Stimulated activated CD8-positive, alpha-beta memory T cell treated with anti-CD3 and anti-CD28 coated beads, Interleukin-7, amount 100 ng/mL, for 4 hours (primary cell): Measurements from ENCODE around the gene ACACB.

Source experiments
- DNase-seq, 2 donors: peaks; one replicate each; pipeline ENCODE4 v3.0.0-alpha.2; 2020; ENCODE audit warnings: low read depth in 2 of 2

ACACB gene

GRCh38 chr12:109173443-109174240 lies 57.3 kb downstream of the ACACB start:
- no peak for DNase-seq

- DNase-seq: no peak
Measured at GRCh38 chr12:109174468-109174867, 58.1 kb downstream of the ACACB start.

GRCh38 chr12:109178532-109178931 lies 62.1 kb downstream of the ACACB start:
- no peak for DNase-seq

- DNase-seq: no peak
Measured at GRCh38 chr12:109179927-109180326, 63.5 kb downstream of the ACACB start.

GRCh38 chr12:109182041-109182839 lies 65.9 kb downstream of the ACACB start:
- no peak for DNase-seq

GRCh38 chr12:109185441-109185840 lies 69.1 kb downstream of the ACACB start:
- DNase-seq: no peak

GRCh38 chr12:109186993-109187653 lies 70.7 kb downstream of the ACACB start:
- no peak for DNase-seq

GRCh38 chr12:109188108-109188712 lies 71.8 kb downstream of the ACACB start:
- DNase-seq: no peak

- no peak for DNase-seq
Measured at GRCh38 chr12:109189291-109189690, 72.9 kb downstream of the ACACB start.

GRCh38 chr12:109191621-109192250 lies 75.3 kb downstream of the ACACB start:
- DNase-seq: no peak

GRCh38 chr12:109192358-109192757 lies 76.0 kb downstream of the ACACB start:
- DNase-seq: no peak

- no peak for DNase-seq
Measured at GRCh38 chr12:109193896-109194295, 77.5 kb downstream of the ACACB start.

- DNase-seq: no peak
Measured at GRCh38 chr12:109196332-109196731, 79.9 kb downstream of the ACACB start.

- DNase-seq: no peak
Measured at GRCh38 chr12:109197327-109197726, 80.9 kb downstream of the ACACB start.

- no peak for DNase-seq
Measured at GRCh38 chr12:109199324-109199723, 82.9 kb downstream of the ACACB start.

- no peak for DNase-seq
Measured at GRCh38 chr12:109200825-109201495, 84.6 kb downstream of the ACACB start.

GRCh38 chr12:109201496-109201885 lies 85.1 kb downstream of the ACACB start:
- no peak for DNase-seq

GRCh38 chr12:109202770-109203169 lies 86.4 kb downstream of the ACACB start:
- DNase-seq: no peak

GRCh38 chr12:109203480-109203879 lies 87.1 kb downstream of the ACACB start:
- no peak for DNase-seq

- DNase-seq: no peak
Measured at GRCh38 chr12:109209082-109209481, 92.7 kb downstream of the ACACB start.
